Endothelial cell of umbilical vein (primary cell): Measurements from ENCODE around the gene ECE2. TPM values are rescaled to one million over a fixed set of nuclear protein-coding genes. Genes with fewer than 3 reads are reported as not detected.

Experiments
- BruUV-seq: library from RNA; stranded (reverse); fragments of 400-500 nt; replicated peaks from 2 replicates; lab custom pipeline; 2021; lab: Mats Ljungman, UMichigan
- CTCF ChIA-PET: fragments of 300-600, 350-600 bp; sonication (Branson Sonifier 250); formaldehyde crosslinking; loops from one replicate; lab custom pipeline; 2021; ENCODE audit warnings: antibody characterized with exemption, inconsistent platforms; lab: Charles Lee
- POLR2A ChIA-PET: fragments of 300-600, 350-600 bp; sonication (Branson Sonifier 250); formaldehyde crosslinking; loops from one replicate; lab custom pipeline; 2021; ENCODE audit warnings: antibody characterized with exemption, inconsistent platforms; lab: Charles Lee
- DNase-seq: peaks from one replicate; pipeline ENCODE4 v3.0.0-alpha.2; 2011; ENCODE audit warnings: low read depth, low spot score
- FAIRE-seq: peaks from 2 replicates; lab custom pipeline; 2011; peaks lifted over from hg19 to GRCh38; lab: Jason Lieb, UNC
- H2AFZ ChIP-seq: 2 replicates; pipeline ENCODE4 v1.6.0; 2012; ENCODE audit warnings: low read depth, low read length, control low read depth, inconsistent platforms
- H3K27ac ChIP-seq: 2 replicates; pipeline ENCODE4 v1.5.1; 2011; ENCODE audit warnings: low read depth, mild to moderate bottlenecking, control low read depth, low read length, moderate library complexity; ENCODE audit not compliant: insufficient read depth
- H3K27me3 ChIP-seq, 2 experiments: 2 replicates each; pipeline versions ENCODE4 v1.6.0 to v1.6.1; 2011; ENCODE audit warnings: low read length in 2 of 2, mixed read lengths in 1 of 2; ENCODE audit not compliant: control insufficient read depth in 2 of 2, insufficient read depth in 2 of 2
- H3K36me3 ChIP-seq, 2 experiments: 2 replicates in 1 of 2; 3 replicates in 1 of 2; pipeline ENCODE4 v1.5.1; 2011; ENCODE audit warnings: low read length in 2 of 2, mild to moderate bottlenecking in 1 of 2, moderate library complexity in 1 of 2; ENCODE audit not compliant: control insufficient read depth in 2 of 2, insufficient read depth in 2 of 2; ENCODE audit errors: extremely low read depth in 1 of 2
- H3K4me1 ChIP-seq: 3 replicates; pipeline ENCODE4 v1.5.1; 2011; ENCODE audit warnings: mild to moderate bottlenecking, low read length; ENCODE audit not compliant: control insufficient read depth, insufficient read depth; ENCODE audit errors: extremely low read depth
- H3K4me2 ChIP-seq: 2 replicates; pipeline ENCODE4 v1.6.1; 2011; ENCODE audit warnings: low read length, control low read depth, mixed read lengths; ENCODE audit not compliant: insufficient read depth
- H3K4me3 ChIP-seq, 3 experiments: fragments of 200-600 bp in 1 of 3; sonication (generic), shearing (Covaris generic) in 1 of 3; replicated peaks in 1 of 3; 2 replicates each; pipeline ENCODE4 v1.5.1; 2011 to 2016; ENCODE audit warnings: control low read depth in 3 of 3, low read length in 3 of 3, mild to moderate bottlenecking in 2 of 3, inconsistent platforms in 1 of 3, low read depth in 1 of 3, moderate library complexity in 1 of 3; ENCODE audit not compliant: insufficient read depth in 1 of 3
- H3K79me2 ChIP-seq: 2 replicates; pipeline ENCODE4 v1.6.0; 2012; ENCODE audit warnings: low read length, inconsistent platforms; ENCODE audit not compliant: control insufficient read depth, insufficient read depth
- H3K9ac ChIP-seq: replicated peaks from 2 replicates; pipeline ENCODE3; 2011; ENCODE audit warnings: low read length, control low read depth; ENCODE audit not compliant: insufficient read depth; ENCODE audit errors: extremely low read depth
- H3K9me1 ChIP-seq: replicated peaks from 3 replicates; pipeline ENCODE4 v1.6.0; 2011; ENCODE audit warnings: mild to moderate bottlenecking, low read length; ENCODE audit not compliant: control insufficient read depth, insufficient read depth; ENCODE audit errors: extremely low read depth
- H3K9me3 ChIP-seq: replicated peaks from 2 replicates; pipeline ENCODE4 v1.5.1; 2012; ENCODE audit warnings: low read length, inconsistent platforms; ENCODE audit not compliant: control insufficient read depth, insufficient read depth
- H4K20me1 ChIP-seq: replicated peaks from 2 replicates; pipeline ENCODE3; 2011; ENCODE audit warnings: mild to moderate bottlenecking, low read length; ENCODE audit not compliant: control insufficient read depth, insufficient read depth; ENCODE audit errors: extremely low read depth
- dilution Hi-C: fragments of 300-500 bp; cut with MboI; formaldehyde crosslinking; loops from one replicate; pipeline ENCODE4 v1.15.0; 2019; ENCODE audit warnings: low sequenced_read_pairs; ENCODE audit not compliant: extremely low pct_ligation_motif_present
- intact Hi-C: fragments of 100-400 bp; cut with micrococcal nuclease; formaldehyde crosslinking; loops from one replicate; pipeline ENCODE4 v1.10.0; 2022
- polyA plus RNA-seq, 4 experiments: library from polyadenylated mRNA; depleted of rRNA in 3 of 4; stranded (reverse) in 3 of 4; unstranded in 1 of 4; fragments of >200 nt; gene quantifications; 2 replicates each; pipeline versions ENCODE4 v1.2.1 to v1.2.3, GENCODE V29; 2011 to 2012; ENCODE audit warnings: missing spikeins in 1 of 4
- total RNA-seq: library from RNA; stranded (reverse); gene quantifications from 2 replicates; pipeline ENCODE4 v1.2.3, GENCODE V29; 2021
- TF ChIP-seq, protein P1 (sequence below), 2 donors: IDR thresholded peaks; 1 replicate in 1 of 2; 2 replicates in 1 of 2; pipeline ENCODE4 v1.5.1; 2011; ENCODE audit warnings: low read length in 2 of 2, mild to moderate bottlenecking in 2 of 2, moderate library complexity in 2 of 2, control low read depth in 1 of 2, inconsistent platforms in 1 of 2, low read depth in 1 of 2; ENCODE audit not compliant: insufficient read depth in 1 of 2; ENCODE audit errors: extremely low read depth in 1 of 2
- TF ChIP-seq, protein P2 (sequence below): IDR thresholded peaks from 2 replicates; pipeline ENCODE4 v1.6.1; 2011; ENCODE audit not compliant: insufficient read depth, insufficient read length

ECE2 gene
- total and polyA plus RNA-seq, 2 donors (not counting 3 experiments of a cell fraction or from before 2014, with no cell fraction given) = not detected

DNA sequence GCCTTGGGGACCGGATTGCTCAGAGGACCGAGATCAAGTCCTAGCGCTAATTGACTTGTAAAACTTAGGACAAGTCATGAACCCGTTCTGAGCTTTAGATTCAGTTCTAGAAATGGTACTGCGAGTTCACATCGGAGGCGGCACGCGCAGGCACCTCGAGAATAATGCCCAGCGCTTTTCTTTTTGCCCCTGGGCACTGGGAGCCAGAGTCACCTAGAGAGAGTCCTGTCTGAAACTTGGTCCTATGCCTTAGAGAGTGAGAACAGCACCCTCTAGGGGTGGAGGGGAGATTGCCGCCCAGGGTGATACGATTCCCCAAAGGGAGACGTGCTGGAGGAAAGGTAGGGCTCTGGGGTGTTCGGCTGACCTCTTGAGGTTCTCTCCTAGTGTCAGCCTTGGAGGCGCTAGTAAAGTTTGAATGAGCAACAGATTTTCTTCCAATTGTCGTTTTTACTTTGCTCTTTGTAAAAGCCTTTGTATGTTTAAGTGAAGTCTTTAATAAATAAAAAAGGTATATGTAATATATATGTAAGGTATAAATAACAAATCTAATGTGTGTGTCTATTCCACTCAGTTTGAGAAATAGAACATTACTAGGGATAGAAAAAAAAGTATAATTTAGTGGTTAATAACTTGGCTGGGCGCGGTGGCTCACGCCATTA, 25.5 kb upstream of the ECE2 start:
- Histone ChIP-seq H2AFZ (peak overlapping the region; percentile 91), H3K4me3 (peak overlapping the region; percentile 15 to 100 (median 76)), H4K20me1 (no peaks in the 10 kb centered on the region), H3K27me3 (no peaks in the 10 kb centered on the region), H3K27ac (no peak overlapping the region), H3K9me3 (no peaks in the 10 kb centered on the region), H3K4me1 (peaks cover 7% of the 10 kb centered on the region), H3K9ac (peak overlapping the region; percentile 6), H3K79me2 (peaks cover 4% of the 10 kb centered on the region), H3K9me1 (no peaks in the 10 kb centered on the region), H3K36me3 (peaks cover 0 to 2% of the 10 kb centered on the region in 2 experiments), H3K4me2 (peak overlapping the region; percentile 97)
- dilution Hi-C loops (no loop called here), intact Hi-C loops (loop anchor here (1.0 to 2.0 kb wide), 8 partner anchors 23 to 355 kb away; partner anchors contain the start of genes ABCF3, AP2M1 and EIF2B5)
- ChIA-PET CTCF (interaction anchor here (0.6 to 1.5 kb wide), 21 partner anchors 8 to 366 kb away, joined by 3 to 21 read pairs (median 4); partner anchors contain the start of genes ABCF3, CAMK2N2 and PARL), POLR2A (no interaction called here)
- DNase-seq (peak; percentile 89), FAIRE-seq (peak; percentile 92)
- no TSS peak for BruUV-seq
- TF ChIP-seq, protein P1, sequence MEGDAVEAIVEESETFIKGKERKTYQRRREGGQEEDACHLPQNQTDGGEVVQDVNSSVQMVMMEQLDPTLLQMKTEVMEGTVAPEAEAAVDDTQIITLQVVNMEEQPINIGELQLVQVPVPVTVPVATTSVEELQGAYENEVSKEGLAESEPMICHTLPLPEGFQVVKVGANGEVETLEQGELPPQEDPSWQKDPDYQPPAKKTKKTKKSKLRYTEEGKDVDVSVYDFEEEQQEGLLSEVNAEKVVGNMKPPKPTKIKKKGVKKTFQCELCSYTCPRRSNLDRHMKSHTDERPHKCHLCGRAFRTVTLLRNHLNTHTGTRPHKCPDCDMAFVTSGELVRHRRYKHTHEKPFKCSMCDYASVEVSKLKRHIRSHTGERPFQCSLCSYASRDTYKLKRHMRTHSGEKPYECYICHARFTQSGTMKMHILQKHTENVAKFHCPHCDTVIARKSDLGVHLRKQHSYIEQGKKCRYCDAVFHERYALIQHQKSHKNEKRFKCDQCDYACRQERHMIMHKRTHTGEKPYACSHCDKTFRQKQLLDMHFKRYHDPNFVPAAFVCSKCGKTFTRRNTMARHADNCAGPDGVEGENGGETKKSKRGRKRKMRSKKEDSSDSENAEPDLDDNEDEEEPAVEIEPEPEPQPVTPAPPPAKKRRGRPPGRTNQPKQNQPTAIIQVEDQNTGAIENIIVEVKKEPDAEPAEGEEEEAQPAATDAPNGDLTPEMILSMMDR (IDR thresholded peaks at IDR 0.05; ENCODE audit: extremely low read depth in 1 of 2, insufficient read depth in 1 of 2, low read depth in 1 of 2, low read length in 2 of 2) = peak; percentile 88 to 93
- TF ChIP-seq, protein P2, sequence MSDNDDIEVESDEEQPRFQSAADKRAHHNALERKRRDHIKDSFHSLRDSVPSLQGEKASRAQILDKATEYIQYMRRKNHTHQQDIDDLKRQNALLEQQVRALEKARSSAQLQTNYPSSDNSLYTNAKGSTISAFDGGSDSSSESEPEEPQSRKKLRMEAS = no peak
